GM19455 (cell line): ENCODE results near the gene SMARCA2.

ENCODE experiments used
- ATAC-seq: cut with Tn5 transposase; IDR thresholded peaks from one replicate; pipeline ENCODE4 v1.9.1; 2021; ENCODE audit not compliant: unreplicated experiment

SMARCA2 gene

DNA sequence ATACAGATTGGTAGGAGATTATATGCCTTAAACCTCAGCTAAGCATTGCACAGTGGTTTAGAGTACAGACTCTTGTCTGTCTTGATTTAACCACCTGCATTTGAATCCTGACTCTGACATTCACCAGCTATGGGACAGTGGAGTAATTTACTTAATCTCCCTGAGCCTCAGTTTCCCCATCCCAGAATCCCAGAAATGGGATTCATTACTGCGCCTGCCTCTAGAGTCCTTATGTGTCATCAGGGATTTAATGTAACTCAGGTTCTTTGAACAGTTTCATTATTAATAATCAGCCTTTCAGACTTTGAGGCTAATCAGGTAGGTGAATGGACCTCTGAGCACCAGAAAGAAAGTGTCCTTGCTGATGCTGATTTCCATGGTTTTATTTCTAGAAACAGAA, 149.1 kb downstream of the SMARCA2 start:
- no peak for ATAC-seq

- no peak for ATAC-seq
Measured at GRCh38 chr9:2166203-2166602, 151.1 kb downstream of the SMARCA2 start.

GRCh38 chr9:2169035-2169434, 153.9 kb downstream of the SMARCA2 start:
- no peak for ATAC-seq

- ATAC-seq, result no peak
Measured at GRCh38 chr9:2170722-2171121, 155.6 kb downstream of the SMARCA2 start.

GRCh38 chr9:2173170-2173569, 158.0 kb downstream of the SMARCA2 start:
- ATAC-seq, result no peak

DNA sequence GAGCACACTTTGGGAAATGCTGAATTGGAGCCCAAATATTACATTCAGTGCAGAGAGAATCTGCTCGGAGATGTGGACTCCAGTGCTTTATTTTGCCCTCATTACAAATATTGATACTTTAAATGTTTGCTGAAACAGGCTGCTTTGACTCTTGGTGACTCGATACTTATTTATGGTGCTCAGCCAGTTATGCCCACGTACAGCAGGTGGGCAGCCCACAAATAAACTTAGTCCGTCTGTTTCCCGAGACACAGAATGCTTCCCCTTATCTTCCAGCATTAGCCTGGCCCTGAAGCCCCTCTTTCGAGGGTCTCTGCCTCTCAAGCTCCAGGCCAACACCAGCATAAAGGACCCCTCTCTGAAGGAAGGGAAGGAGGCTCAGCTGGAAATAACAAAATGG, 158.7 kb downstream of the SMARCA2 start:
- ATAC-seq, result no peak

DNA sequence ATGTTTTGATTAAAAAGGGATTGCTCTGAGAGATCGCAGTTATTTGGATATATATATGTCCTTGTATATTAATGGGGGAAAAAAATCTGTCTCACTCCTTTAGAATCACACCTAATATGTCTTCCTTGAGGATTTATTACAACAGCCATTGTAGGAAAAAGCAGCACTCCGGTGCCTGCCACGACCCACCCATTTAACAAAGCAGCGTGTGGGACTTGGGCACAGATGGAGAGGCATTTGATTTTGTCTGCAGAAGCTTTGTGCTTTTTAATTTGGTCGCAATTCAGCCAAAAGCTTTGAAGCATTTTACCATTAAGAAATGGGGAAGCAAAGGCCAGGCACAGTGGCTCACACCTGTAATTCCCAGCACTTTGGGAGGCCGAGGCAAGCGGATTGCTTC, 159.2 kb downstream of the SMARCA2 start:
- no peak for ATAC-seq

GRCh38 chr9:2174911-2175310, 159.8 kb downstream of the SMARCA2 start:
- no peak for ATAC-seq

DNA sequence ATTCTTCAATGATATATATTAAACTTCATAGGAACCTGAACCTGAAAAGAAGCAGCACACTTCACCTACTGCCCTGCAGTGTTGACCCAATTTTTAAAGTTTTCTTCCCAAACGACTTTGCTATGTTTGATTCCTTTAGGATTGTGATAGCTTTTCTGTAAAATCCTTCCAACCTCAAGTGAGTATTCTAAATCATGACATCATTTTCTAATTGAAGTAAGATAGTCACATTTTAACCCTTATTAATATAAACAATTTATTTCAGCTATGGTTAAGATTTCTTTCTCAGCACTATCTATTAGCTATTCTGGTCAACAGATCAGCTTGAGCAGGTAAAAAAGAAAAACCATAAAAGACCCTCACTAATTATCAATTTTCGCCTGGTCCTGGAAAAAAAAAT, 162.0 kb downstream of the SMARCA2 start:
- no peak for ATAC-seq

- no peak for ATAC-seq
Measured at GRCh38 chr9:2178034-2178734, 163.0 kb downstream of the SMARCA2 start.

DNA sequence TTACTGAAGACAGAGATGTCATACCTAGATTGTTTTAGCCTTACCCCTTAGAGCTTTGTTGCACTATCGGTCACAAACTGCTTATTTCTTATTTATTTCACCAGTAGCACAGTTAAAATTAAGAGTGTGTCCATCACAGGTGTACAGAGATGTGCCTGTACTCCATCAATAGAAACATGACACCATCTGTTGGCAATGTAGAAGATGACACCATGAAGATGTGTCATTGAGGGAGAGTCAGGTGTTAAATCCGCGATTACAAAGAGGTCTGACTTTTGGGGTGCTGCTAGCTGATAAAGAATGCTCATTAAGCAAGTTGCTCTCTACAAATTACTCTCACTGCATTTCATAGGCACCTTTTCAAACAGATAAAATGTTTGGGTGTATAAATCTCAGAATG, 164.4 kb downstream of the SMARCA2 start:
- ATAC-seq, result no peak

- ATAC-seq, result no peak
Measured at GRCh38 chr9:2180154-2180553, 165.0 kb downstream of the SMARCA2 start.

- ATAC-seq, result no peak
Measured at GRCh38 chr9:2180704-2181103, 165.6 kb downstream of the SMARCA2 start.

DNA sequence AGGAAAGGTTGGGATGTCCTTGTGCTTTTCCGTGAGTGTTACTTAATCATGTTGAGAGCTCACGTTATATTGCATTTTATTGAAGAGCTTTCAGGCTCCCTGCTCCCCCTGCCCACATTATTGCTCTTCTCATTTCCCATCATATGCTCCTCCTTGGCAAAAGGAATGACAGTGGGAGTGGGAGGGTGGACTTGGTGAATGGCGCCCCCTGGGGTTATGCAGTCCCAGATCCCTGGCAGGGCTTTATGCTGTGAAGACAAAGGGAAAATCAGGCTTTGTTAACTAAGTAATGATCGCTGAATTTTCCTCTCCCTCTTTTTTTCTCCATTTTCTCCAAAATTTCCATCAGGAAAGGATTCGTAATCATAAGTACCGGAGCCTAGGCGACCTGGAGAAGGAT, 166.6 kb downstream of the SMARCA2 start:
- ATAC-seq, result no peak

GRCh38 chr9:2190939-2191608, 175.9 kb downstream of the SMARCA2 start:
- no peak for ATAC-seq

DNA sequence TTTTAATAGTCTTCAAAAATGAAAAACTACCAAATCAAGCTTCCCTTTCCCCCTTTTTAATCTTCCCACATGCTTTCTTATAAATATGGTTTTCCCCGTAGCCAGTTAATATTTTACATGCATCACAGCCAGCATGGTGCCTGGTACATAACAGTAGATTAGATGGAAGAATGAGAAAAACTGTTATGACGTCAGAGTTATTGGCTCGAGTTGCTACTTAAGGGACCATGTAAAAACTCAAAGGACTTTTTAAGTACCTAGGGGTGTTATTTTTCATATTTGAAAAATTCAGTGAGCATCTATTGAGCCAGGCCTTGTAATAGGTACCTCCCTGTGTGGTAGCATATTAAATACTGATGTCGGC, 176.4 kb downstream of the SMARCA2 start:
- no peak for ATAC-seq

DNA sequence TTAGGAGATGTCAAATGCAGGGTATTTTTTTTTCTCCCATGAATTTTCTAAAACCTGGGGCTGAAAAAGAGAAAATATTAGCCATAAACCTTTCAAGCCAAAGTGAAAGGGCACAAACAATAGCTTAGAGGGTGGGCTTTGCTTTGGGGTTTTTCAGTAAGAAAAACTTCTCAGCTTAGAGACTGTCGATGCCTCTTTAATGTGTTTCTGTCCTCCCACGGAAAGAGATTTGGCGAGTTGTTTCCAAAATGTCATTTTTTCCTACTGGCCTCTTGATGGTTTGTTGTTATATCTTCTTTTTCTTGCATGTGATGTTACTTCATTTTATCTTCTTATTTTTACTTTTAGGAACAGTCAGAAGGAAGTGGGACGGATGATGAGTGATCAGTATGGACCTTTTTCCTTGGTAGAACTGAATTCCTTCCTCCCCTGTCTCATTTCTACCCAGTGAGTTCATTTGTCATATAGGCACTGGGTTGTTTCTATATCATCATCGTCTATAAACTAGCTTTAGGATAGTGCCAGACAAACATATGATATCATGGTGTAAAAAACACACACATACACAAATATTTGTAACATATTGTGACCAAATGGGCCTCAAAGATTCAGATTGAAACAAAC, 177.3 kb downstream of the SMARCA2 start:
- no peak for ATAC-seq

DNA sequence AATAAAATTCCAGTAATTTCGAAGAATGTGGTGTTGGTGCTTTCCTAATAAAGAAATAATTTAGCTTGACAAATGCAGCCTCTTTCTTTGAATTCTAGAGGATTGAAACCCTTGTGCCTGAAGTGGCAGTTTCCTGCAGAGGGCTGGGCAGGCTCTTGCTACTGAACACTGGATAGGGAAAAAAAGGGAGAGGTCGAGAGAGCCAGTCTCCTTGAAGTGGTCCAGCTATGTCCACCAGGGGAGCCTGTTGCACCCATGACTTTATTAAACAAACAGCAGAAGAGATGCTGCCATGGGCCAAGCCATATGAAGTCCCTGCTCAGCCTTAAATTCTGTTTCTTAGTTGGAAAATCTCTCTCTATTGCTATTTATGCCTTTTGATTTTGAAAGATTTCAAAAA, 178.4 kb downstream of the SMARCA2 start:
- no peak for ATAC-seq

- no peak for ATAC-seq
Measured at GRCh38 chr9:2195211-2195610, 180.1 kb downstream of the SMARCA2 start.

GRCh38 chr9:2196757-2197156, 181.6 kb downstream of the SMARCA2 start:
- ATAC-seq, result no peak

DNA sequence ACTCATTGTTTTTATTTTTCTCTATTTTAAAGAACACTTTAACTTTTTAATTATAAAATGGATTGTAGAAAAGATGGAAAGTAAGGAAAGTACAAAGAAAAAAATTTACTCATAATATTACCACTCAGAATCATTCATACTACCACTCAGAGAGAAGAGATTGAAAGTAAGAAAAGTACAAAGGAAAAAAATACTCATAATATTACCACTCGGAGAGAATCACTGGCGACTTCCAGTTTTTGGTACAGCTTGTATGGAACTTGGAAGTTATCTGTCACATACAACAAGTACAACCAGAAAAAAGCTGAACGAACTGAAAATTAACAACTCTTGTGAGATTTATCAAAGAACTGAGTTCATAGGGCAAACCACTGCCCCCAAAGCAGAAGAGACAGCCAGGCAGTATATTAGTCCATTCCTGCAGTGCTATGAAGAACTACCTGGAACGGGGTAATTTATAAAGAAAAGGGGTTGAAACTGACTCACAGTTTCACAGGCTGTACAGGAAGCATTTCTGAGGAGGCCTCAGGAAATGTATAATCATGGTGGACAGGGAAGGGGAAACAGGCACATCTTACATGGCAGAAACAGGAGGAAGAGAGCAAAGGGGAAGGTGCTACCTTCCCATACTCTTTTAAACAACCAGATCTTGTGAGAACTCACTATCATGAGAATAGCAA, 183.9 kb downstream of the SMARCA2 start:
- ATAC-seq, result no peak
